Keratinocyte (primary cell): ENCODE measurements around the gene SRM.

Source experiments
- EZH2 ChIP-seq: IDR thresholded peaks from one replicate; pipeline ENCODE4 v1.6.1; 2012; ENCODE audit warnings: inconsistent platforms, mild to moderate bottlenecking, low read length, moderate library complexity
- TF ChIP-seq, protein P1 (sequence below), 3 experiments: IDR thresholded peaks in 1 of 3; conservative IDR thresholded peaks in 1 of 3; optimal IDR thresholded peaks in 1 of 3; 2 replicates in 2 of 3; 3 replicates in 1 of 3; pipeline versions ENCODE3 to v1.5.1; 2011; ENCODE audit warnings: low read length in 3 of 3, mild to moderate bottlenecking in 3 of 3, moderate library complexity in 2 of 3, control low read depth in 1 of 3, inconsistent platforms in 1 of 3; ENCODE audit not compliant: insufficient read depth in 2 of 3; ENCODE audit errors: extremely low read depth in 1 of 3

DNA sequence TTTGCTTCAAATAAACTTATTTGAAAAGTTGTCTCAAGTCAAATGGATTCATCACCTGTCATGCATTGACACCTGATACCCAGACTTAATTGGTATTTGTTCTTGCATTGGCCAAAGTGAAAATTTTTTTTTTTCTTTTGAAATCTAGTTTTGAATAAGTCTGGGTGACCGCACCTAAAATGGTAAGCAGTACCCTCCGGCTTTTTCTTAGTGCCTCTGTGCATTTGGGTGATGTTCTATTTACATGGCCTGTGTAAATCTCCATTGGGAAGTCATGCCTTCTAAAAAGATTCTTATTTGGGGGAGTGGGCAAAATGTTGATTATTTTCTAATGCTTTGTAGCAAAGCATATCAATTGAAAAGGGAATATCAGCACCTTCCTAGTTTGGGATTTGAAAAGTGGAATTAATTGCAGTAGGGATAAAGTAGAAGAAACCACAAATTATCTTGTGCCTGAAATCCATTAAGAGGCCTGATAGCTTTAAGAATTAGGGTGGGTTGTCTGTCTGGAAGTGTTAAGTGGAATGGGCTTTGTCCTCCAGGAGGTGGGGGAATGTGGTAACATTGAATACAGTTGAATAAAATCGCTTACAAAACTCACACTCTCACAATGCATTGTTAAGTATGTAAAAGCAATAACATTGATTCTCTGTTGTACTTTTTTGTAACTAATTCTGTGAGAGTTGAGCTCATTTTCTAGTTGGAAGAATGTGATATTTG is 35.5 kb downstream of the SRM start:
- no peak for TF ChIP-seq EZH2
- TF ChIP-seq, protein P1, sequence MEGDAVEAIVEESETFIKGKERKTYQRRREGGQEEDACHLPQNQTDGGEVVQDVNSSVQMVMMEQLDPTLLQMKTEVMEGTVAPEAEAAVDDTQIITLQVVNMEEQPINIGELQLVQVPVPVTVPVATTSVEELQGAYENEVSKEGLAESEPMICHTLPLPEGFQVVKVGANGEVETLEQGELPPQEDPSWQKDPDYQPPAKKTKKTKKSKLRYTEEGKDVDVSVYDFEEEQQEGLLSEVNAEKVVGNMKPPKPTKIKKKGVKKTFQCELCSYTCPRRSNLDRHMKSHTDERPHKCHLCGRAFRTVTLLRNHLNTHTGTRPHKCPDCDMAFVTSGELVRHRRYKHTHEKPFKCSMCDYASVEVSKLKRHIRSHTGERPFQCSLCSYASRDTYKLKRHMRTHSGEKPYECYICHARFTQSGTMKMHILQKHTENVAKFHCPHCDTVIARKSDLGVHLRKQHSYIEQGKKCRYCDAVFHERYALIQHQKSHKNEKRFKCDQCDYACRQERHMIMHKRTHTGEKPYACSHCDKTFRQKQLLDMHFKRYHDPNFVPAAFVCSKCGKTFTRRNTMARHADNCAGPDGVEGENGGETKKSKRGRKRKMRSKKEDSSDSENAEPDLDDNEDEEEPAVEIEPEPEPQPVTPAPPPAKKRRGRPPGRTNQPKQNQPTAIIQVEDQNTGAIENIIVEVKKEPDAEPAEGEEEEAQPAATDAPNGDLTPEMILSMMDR (optimal IDR thresholded peaks at IDR 0.05 in 1 of 3, IDR thresholded peaks at IDR 0.05 in 1 of 3, conservative IDR thresholded peaks at IDR 0.05 in 1 of 3; ENCODE audit: extremely low read depth in 1 of 3, insufficient read depth in 2 of 3, low read length in 3 of 3): no peak
